Glutamatergic neuron (in vitro differentiated cells): ENCODE measurements around the gene DOCK7. TPM values are rescaled to one million over a fixed set of nuclear protein-coding genes. Genes with fewer than 3 reads are reported as not detected.

Experiments used
- DNase-seq: peaks from one replicate; pipeline ENCODE4 v3.0.0; 2022
- H3K27ac Mint-ChIP-seq: one replicate; pipeline ENCODE4 v1.8.0; 2020; ENCODE audit warnings: mild to moderate bottlenecking, mixed read lengths, inconsistent platforms; ENCODE audit not compliant: unreplicated experiment
- H3K27me3 Mint-ChIP-seq: one replicate; pipeline ENCODE4 v1.8.0; 2020; ENCODE audit warnings: mild to moderate bottlenecking, moderate library complexity, mixed read lengths, inconsistent platforms; ENCODE audit not compliant: unreplicated experiment
- H3K36me3 Mint-ChIP-seq: one replicate; pipeline ENCODE4 v1.8.0; 2020; ENCODE audit warnings: mild to moderate bottlenecking, mixed read lengths, inconsistent platforms; ENCODE audit not compliant: unreplicated experiment
- H3K4me1 Mint-ChIP-seq: one replicate; pipeline ENCODE4 v1.8.0; 2020; ENCODE audit warnings: mild to moderate bottlenecking, low read depth, mixed read lengths, inconsistent platforms; ENCODE audit not compliant: unreplicated experiment
- H3K4me3 Mint-ChIP-seq: one replicate; pipeline ENCODE4 v1.8.0; 2020; ENCODE audit warnings: mild to moderate bottlenecking, mixed read lengths, inconsistent platforms; ENCODE audit not compliant: unreplicated experiment
- H3K9me3 Mint-ChIP-seq: one replicate; pipeline ENCODE4 v1.8.0; 2020; ENCODE audit warnings: mild to moderate bottlenecking, moderate library complexity, mixed read lengths, inconsistent platforms; ENCODE audit not compliant: unreplicated experiment
- CTCF ChIP-seq: fragments of 200-600 bp; sonication (generic); IDR thresholded peaks from one replicate; pipeline ENCODE4 v1.5.0; 2021; ENCODE audit not compliant: partially characterized antibody, unreplicated experiment
- total RNA-seq: library from RNA; stranded (reverse); fragmentation: NEBNext Ultra II Directional; extraction: Animal tissue kit (Norgen Biotek cat#: 25700); gene quantifications from one replicate; pipeline ENCODE4 v1.2.1, GENCODE V29; 2021; ENCODE audit not compliant: unreplicated experiment

Gene DOCK7
- total RNA-seq, 1 donor from 2014 or later: 70.8 TPM

- Mint-ChIP-seq H3K27me3 (peaks cover 2% of the 10 kb centered on the region), H3K9me3 (no peaks in the 10 kb centered on the region), H3K4me1 (no peaks in the 10 kb centered on the region), H3K36me3 (no peaks in the 10 kb centered on the region), H3K4me3 (no peak overlapping the region), H3K27ac (no peak overlapping the region)
- TF ChIP-seq CTCF: no peak
- DNase-seq: no peak
Observed at GRCh38 chr1:62417351-62417999, 270.7 kb downstream of the DOCK7 start.

GRCh38 chr1:62415687-62416086, 272.5 kb downstream of the DOCK7 start:
- Mint-ChIP-seq H3K4me1 (no peaks in the 10 kb centered on the region), H3K4me3 (no peak overlapping the region), H3K9me3 (no peaks in the 10 kb centered on the region), H3K27ac (no peak overlapping the region), H3K36me3 (no peaks in the 10 kb centered on the region), H3K27me3 (peaks cover 2% of the 10 kb centered on the region)
- no peak for DNase-seq
- no peak for TF ChIP-seq CTCF

- Mint-ChIP-seq H3K4me1 (no peaks in the 10 kb centered on the region), H3K27me3 (no peaks in the 10 kb centered on the region), H3K27ac (no peak overlapping the region), H3K36me3 (no peaks in the 10 kb centered on the region), H3K4me3 (no peak overlapping the region), H3K9me3 (no peaks in the 10 kb centered on the region)
- no peak for DNase-seq
- TF ChIP-seq CTCF: peak; percentile 84
Observed at GRCh38 chr1:62407398-62408009, 280.7 kb downstream of the DOCK7 start.

GRCh38 chr1:62406576-62406975, 281.6 kb downstream of the DOCK7 start:
- Mint-ChIP-seq H3K27me3 (no peaks in the 10 kb centered on the region), H3K9me3 (no peaks in the 10 kb centered on the region), H3K27ac (no peak overlapping the region), H3K4me1 (no peaks in the 10 kb centered on the region), H3K4me3 (no peak overlapping the region), H3K36me3 (no peaks in the 10 kb centered on the region)
- no peak for TF ChIP-seq CTCF
- DNase-seq: no peak

GRCh38 chr1:62405247-62405646, 282.9 kb downstream of the DOCK7 start:
- Mint-ChIP-seq H3K27ac (no peak overlapping the region), H3K4me3 (no peak overlapping the region), H3K9me3 (no peaks in the 10 kb centered on the region), H3K27me3 (no peaks in the 10 kb centered on the region), H3K36me3 (no peaks in the 10 kb centered on the region), H3K4me1 (no peaks in the 10 kb centered on the region)
- DNase-seq: no peak
- TF ChIP-seq CTCF: no peak
